Dedifferentiated amniotic fluid mesenchymal stem cell (primary cell): ENCODE measurements around the gene MCTP2.

Experiments
- DNase-seq: peaks from one replicate; pipeline ENCODE4 v3.0.0-alpha.2; 2016; ENCODE audit errors: extremely low spot score

MCTP2 gene

GRCh38 chr15:94263341-94264273, 32.2 kb downstream of the MCTP2 start:
- no peak for DNase-seq

- no peak for DNase-seq
These were observed 33.6 kb downstream of the MCTP2 start for GRCh38 chr15:94265009-94265408.

GRCh38 chr15:94265982-94266381, 34.6 kb downstream of the MCTP2 start:
- DNase-seq, result no peak

GRCh38 chr15:94266789-94267188, 35.4 kb downstream of the MCTP2 start:
- DNase-seq, result no peak

GRCh38 chr15:94269954-94270353, 38.6 kb downstream of the MCTP2 start:
- no peak for DNase-seq

- no peak for DNase-seq
These were observed 39.2 kb downstream of the MCTP2 start for GRCh38 chr15:94270570-94270969.

- DNase-seq, result no peak
These were observed 41.0 kb downstream of the MCTP2 start for GRCh38 chr15:94272251-94272898.

GRCh38 chr15:94273826-94274225, 42.5 kb downstream of the MCTP2 start:
- DNase-seq, result no peak

- no peak for DNase-seq
These were observed 43.4 kb downstream of the MCTP2 start for GRCh38 chr15:94274745-94275144.

GRCh38 chr15:94277485-94277884, 46.1 kb downstream of the MCTP2 start:
- no peak for DNase-seq

- DNase-seq, result no peak
These were observed 48.4 kb downstream of the MCTP2 start for GRCh38 chr15:94279736-94280135.

GRCh38 chr15:94280301-94280700, 48.9 kb downstream of the MCTP2 start:
- DNase-seq, result no peak

GRCh38 chr15:94282269-94283250, 51.2 kb downstream of the MCTP2 start:
- no peak for DNase-seq

- DNase-seq, result no peak
These were observed 55.2 kb downstream of the MCTP2 start for GRCh38 chr15:94286583-94286982.

GRCh38 chr15:94287794-94288246, 56.5 kb downstream of the MCTP2 start:
- DNase-seq, result no peak

- no peak for DNase-seq
These were observed 59.4 kb downstream of the MCTP2 start for GRCh38 chr15:94290730-94291129.

- DNase-seq, result no peak
These were observed 62.3 kb downstream of the MCTP2 start for GRCh38 chr15:94293411-94294402.

- no peak for DNase-seq
These were observed 63.2 kb downstream of the MCTP2 start for GRCh38 chr15:94294556-94294955.

GRCh38 chr15:94295275-94295674, 63.9 kb downstream of the MCTP2 start:
- DNase-seq, result no peak

GRCh38 chr15:94296717-94297116, 65.4 kb downstream of the MCTP2 start:
- no peak for DNase-seq

- DNase-seq, result no peak
These were observed 66.2 kb downstream of the MCTP2 start for GRCh38 chr15:94297558-94297957.
